ENCODE results near the gene TMEM39A.

TMEM39A gene

GRCh38 chr3:119405315-119405714 lies 58.1 kb downstream of the TMEM39A start:
- Histone ChIP-seq H4K20me1 (ENCODE audit: insufficient read depth, low read length) (no peaks in the 10 kb centered on the region), H2AFZ (ENCODE audit: low read length) (no peak overlapping the region), H3K9ac (ENCODE audit: low read length) (no peak overlapping the region), H3K9me2 (ENCODE audit: low read depth, low read length) (no peaks in the 10 kb centered on the region), H3K27me3 (ENCODE audit: insufficient read depth, low read length) (no peaks in the 10 kb centered on the region), H3K9me3 (ENCODE audit: low read length) (no peaks in the 10 kb centered on the region), H3K4me2 (ENCODE audit: low read length) (no peak overlapping the region), H3K79me2 (ENCODE audit: insufficient read depth, low read length) (no peaks in the 10 kb centered on the region), H3K27ac (ENCODE audit: low read depth, low read length, poor library complexity, severe bottlenecking) (no peak overlapping the region), H3K36me3 (ENCODE audit: insufficient read depth, low read length) (no peaks in the 10 kb centered on the region), H3F3A (ENCODE audit: insufficient read depth, low read length) (no peaks in the 10 kb centered on the region), H3K4me1 (ENCODE audit: insufficient read depth, low read length, severe bottlenecking) (peaks cover 33% of the 10 kb centered on the region), H3K4me3 (ENCODE audit: low read depth, low read length, poor library complexity, severe bottlenecking) (no peak overlapping the region)
- TF ChIP-seq, protein P1, sequence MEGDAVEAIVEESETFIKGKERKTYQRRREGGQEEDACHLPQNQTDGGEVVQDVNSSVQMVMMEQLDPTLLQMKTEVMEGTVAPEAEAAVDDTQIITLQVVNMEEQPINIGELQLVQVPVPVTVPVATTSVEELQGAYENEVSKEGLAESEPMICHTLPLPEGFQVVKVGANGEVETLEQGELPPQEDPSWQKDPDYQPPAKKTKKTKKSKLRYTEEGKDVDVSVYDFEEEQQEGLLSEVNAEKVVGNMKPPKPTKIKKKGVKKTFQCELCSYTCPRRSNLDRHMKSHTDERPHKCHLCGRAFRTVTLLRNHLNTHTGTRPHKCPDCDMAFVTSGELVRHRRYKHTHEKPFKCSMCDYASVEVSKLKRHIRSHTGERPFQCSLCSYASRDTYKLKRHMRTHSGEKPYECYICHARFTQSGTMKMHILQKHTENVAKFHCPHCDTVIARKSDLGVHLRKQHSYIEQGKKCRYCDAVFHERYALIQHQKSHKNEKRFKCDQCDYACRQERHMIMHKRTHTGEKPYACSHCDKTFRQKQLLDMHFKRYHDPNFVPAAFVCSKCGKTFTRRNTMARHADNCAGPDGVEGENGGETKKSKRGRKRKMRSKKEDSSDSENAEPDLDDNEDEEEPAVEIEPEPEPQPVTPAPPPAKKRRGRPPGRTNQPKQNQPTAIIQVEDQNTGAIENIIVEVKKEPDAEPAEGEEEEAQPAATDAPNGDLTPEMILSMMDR (IDR thresholded peaks at IDR 0.05; ENCODE audit: low read length) = no peak
- TF ChIP-seq EZH2 (IDR thresholded peaks at IDR 0.05; ENCODE audit: borderline replicate concordance, low read length) = no peak

DNA sequence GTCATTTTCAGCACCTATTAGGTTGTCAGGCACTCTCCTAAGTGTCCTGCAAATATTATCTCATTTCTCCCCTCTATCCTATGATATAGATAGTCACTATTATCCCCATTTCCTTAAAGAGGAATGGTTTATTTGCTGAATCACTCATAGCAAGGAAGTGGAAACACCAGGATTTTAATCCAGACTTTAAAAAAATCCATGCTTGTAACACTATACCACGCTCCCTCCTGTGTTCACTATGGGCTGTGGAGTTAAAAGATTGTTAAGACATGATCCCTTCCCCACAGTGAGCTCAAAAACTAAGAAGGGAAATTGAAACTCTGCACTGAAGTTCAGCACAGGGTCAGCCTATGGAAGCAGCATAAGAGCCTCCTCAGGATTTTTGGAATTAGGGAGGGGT lies 60.2 kb downstream of the TMEM39A start:
- H4K20me1 ChIP-seq (ENCODE audit: insufficient read depth, low read length) = no peaks in the 10 kb centered on the region
- no peaks in the 10 kb centered on the region for H3K27me3 ChIP-seq (ENCODE audit: insufficient read depth, low read length)
- no peak for TF ChIP-seq EZH2 (IDR thresholded peaks at IDR 0.05; ENCODE audit: borderline replicate concordance, low read length)
- TF ChIP-seq, protein P1 (IDR thresholded peaks at IDR 0.05; ENCODE audit: low read length) = no peak
- H3K4me1 ChIP-seq (ENCODE audit: insufficient read depth, low read length, severe bottlenecking) = peaks cover 23% of the 10 kb centered on the region
- H3K9me2 ChIP-seq (ENCODE audit: low read depth, low read length) = no peaks in the 10 kb centered on the region
- no peaks in the 10 kb centered on the region for H3K9me3 ChIP-seq (ENCODE audit: low read length)
- no peak overlapping the region for H3K27ac ChIP-seq (ENCODE audit: low read depth, low read length, poor library complexity, severe bottlenecking)
- no peak overlapping the region for H3K9ac ChIP-seq (ENCODE audit: low read length)
- no peaks in the 10 kb centered on the region for H3K79me2 ChIP-seq (ENCODE audit: insufficient read depth, low read length)
- no peak overlapping the region for H3K4me3 ChIP-seq (ENCODE audit: low read depth, low read length, poor library complexity, severe bottlenecking)
- no peak overlapping the region for H3K4me2 ChIP-seq (ENCODE audit: low read length)
- H3F3A ChIP-seq (ENCODE audit: insufficient read depth, low read length) = no peaks in the 10 kb centered on the region
- no peak overlapping the region for H2AFZ ChIP-seq (ENCODE audit: low read length)
- H3K36me3 ChIP-seq (ENCODE audit: insufficient read depth, low read length) = no peaks in the 10 kb centered on the region

- TF ChIP-seq, protein P1 (IDR thresholded peaks at IDR 0.05; ENCODE audit: low read length) = no peak
- TF ChIP-seq EZH2 (IDR thresholded peaks at IDR 0.05; ENCODE audit: borderline replicate concordance, low read length) = no peak
- H4K20me1 ChIP-seq (ENCODE audit: insufficient read depth, low read length) = no peaks in the 10 kb centered on the region
- no peak overlapping the region for H3K9ac ChIP-seq (ENCODE audit: low read length)
- no peaks in the 10 kb centered on the region for H3K9me2 ChIP-seq (ENCODE audit: low read depth, low read length)
- peaks cover 19% of the 10 kb centered on the region for H3K4me1 ChIP-seq (ENCODE audit: insufficient read depth, low read length, severe bottlenecking)
- H3K27ac ChIP-seq (ENCODE audit: low read depth, low read length, poor library complexity, severe bottlenecking) = no peak overlapping the region
- H3F3A ChIP-seq (ENCODE audit: insufficient read depth, low read length) = no peaks in the 10 kb centered on the region
- no peak overlapping the region for H2AFZ ChIP-seq (ENCODE audit: low read length)
- H3K79me2 ChIP-seq (ENCODE audit: insufficient read depth, low read length) = no peaks in the 10 kb centered on the region
- no peaks in the 10 kb centered on the region for H3K9me3 ChIP-seq (ENCODE audit: low read length)
- H3K27me3 ChIP-seq (ENCODE audit: insufficient read depth, low read length) = no peaks in the 10 kb centered on the region
- no peak overlapping the region for H3K4me3 ChIP-seq (ENCODE audit: low read depth, low read length, poor library complexity, severe bottlenecking)
- H3K4me2 ChIP-seq (ENCODE audit: low read length) = no peak overlapping the region
- no peaks in the 10 kb centered on the region for H3K36me3 ChIP-seq (ENCODE audit: insufficient read depth, low read length)
These were observed 60.6 kb downstream of the TMEM39A start for GRCh38 chr3:119402791-119403190.

Measured in OCI-LY1 (cell line).